Breast epithelium (tissue), 3 donors: ENCODE data around the gene DOCK11.

Experiments
- CTCF ChIP-seq, 3 donors: fragments of 450-650 bp; IDR thresholded peaks; one replicate each; pipeline ENCODE4 v1.5.1; 2016 to 2017; ENCODE audit warnings: antibody characterized with exemption in 3 of 3, mild to moderate bottlenecking in 3 of 3, moderate library complexity in 3 of 3
- POLR2A ChIP-seq: fragments of 450-650 bp; IDR thresholded peaks from one replicate; pipeline ENCODE4 v1.6.1; 2016; ENCODE audit warnings: antibody characterized with exemption, mild to moderate bottlenecking, moderate library complexity
- POLR2AphosphoS5 ChIP-seq, 3 donors: sonication (generic); formaldehyde crosslinking; IDR thresholded peaks; one replicate each; pipeline ENCODE4 v1.6.1; 2017; ENCODE audit warnings: antibody characterized with exemption in 3 of 3

- no peak for TF ChIP-seq POLR2AphosphoS5 (IDR thresholded peaks at IDR 0.05)
- no peak for TF ChIP-seq CTCF (IDR thresholded peaks at IDR 0.05)
- no peak for TF ChIP-seq POLR2A
These were observed 27.5 kb upstream of the DOCK11 start for GRCh38 chrX:118468122-118468521.
